SK-N-MC (cell line): ENCODE results near the gene FOXC1.

Experiments used
- DNase-seq: peaks from one replicate; pipeline ENCODE4 v3.0.0-alpha.2; 2011; ENCODE audit warnings: low read depth, low spot score
- H3K27ac ChIP-seq: fragments of 200-600 bp; sonication (generic); 2 replicates; pipeline ENCODE4 v1.5.1; 2016; ENCODE audit warnings: mixed run types
- H3K36me3 ChIP-seq: fragments of 200-600 bp; sonication (generic); 2 replicates; pipeline ENCODE4 v1.6.1; 2017; ENCODE audit warnings: antibody characterized with exemption, low read length, mixed read lengths; ENCODE audit not compliant: insufficient read depth
- H3K4me3 ChIP-seq: fragments of 200-600 bp; sonication (generic); 2 replicates; pipeline ENCODE4 v1.5.1; 2016
- H3K9ac ChIP-seq: fragments of 200-600 bp; sonication (generic); 2 replicates; pipeline ENCODE4 v1.8.0; 2017; ENCODE audit warnings: mixed run types, mixed read lengths; ENCODE audit not compliant: insufficient read length
- H3K9me3 ChIP-seq: fragments of 200-600 bp; sonication (generic); 2 replicates; pipeline ENCODE4 v1.6.1; 2017; ENCODE audit warnings: low read depth, mild to moderate bottlenecking, antibody characterized with exemption, low read length, moderate library complexity, mixed read lengths
- EZH2 ChIP-seq: fragments of 200-600 bp; sonication (generic); IDR thresholded peaks from one replicate; pipeline ENCODE4 v1.6.1; 2017; ENCODE audit warnings: antibody characterized with exemption
- FOXP2 ChIP-seq: optimal IDR thresholded peaks from 2 replicates; pipeline ENCODE3; 2011; ENCODE audit warnings: mild to moderate bottlenecking, moderate library complexity; ENCODE audit not compliant: insufficient read depth; ENCODE audit errors: extremely low read length, control extremely low read depth
- POLR2AphosphoS5 ChIP-seq: IDR thresholded peaks from 2 replicates; pipeline ENCODE4 v1.6.1; 2012; ENCODE audit warnings: mild to moderate bottlenecking, low read depth, low read length, borderline replicate concordance

The FOXC1 gene

DNA sequence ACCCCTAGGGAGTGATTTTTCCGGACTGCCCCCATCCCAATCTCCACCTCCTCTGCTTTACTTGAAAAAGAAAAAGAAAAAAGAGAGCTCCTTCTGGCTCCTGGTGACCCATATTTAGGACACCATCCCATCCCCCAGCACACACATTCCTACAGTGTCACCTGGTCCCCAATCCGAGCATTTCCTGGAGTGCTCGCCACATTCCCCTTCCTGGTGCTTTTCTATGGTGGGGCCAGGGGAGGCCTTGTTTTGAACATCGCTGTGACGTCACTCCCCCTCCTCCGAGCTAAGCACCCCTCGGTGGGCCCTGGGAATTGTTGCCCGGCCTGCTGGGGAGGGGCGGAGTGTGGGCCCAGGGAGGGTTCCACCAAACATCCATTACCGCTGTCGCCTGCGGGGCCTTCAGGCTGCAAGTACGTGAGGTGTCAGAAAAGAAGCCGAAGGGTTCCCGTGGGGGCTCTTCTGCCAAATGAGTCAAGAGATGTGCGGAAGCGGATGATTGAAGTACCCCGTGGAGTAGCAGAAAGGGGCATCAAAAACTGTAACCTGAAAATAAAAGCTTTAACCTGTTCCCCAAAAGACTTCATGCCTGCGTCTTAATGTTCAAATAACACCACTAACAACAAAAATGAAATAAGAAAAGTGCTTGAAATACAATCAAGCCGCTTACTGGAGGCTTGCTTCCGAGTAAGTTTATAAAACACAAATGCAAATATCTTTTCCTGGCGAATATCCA lies 2.8 kb upstream of the FOXC1 start:
- Histone ChIP-seq H3K9me3 (no peaks in the 10 kb centered on the region), H3K36me3 (no peaks in the 10 kb centered on the region), H3K4me3 (peak overlapping the region; percentile 85), H3K27ac (no peak overlapping the region), H3K9ac (no peak overlapping the region)
- DNase-seq, result no peak
- TF ChIP-seq EZH2 (no peak), POLR2AphosphoS5 (no peak), FOXP2 (no peak)

- Histone ChIP-seq H3K36me3 (no peaks in the 10 kb centered on the region), H3K9me3 (no peaks in the 10 kb centered on the region), H3K27ac (no peak overlapping the region), H3K9ac (no peak overlapping the region), H3K4me3 (peak overlapping the region; percentile 85)
- TF ChIP-seq POLR2AphosphoS5 (no peak), FOXP2 (no peak), EZH2 (no peak)
- no peak for DNase-seq
Measured at GRCh38 chr6:1607516-1608221, 2.0 kb upstream of the FOXC1 start.

DNA sequence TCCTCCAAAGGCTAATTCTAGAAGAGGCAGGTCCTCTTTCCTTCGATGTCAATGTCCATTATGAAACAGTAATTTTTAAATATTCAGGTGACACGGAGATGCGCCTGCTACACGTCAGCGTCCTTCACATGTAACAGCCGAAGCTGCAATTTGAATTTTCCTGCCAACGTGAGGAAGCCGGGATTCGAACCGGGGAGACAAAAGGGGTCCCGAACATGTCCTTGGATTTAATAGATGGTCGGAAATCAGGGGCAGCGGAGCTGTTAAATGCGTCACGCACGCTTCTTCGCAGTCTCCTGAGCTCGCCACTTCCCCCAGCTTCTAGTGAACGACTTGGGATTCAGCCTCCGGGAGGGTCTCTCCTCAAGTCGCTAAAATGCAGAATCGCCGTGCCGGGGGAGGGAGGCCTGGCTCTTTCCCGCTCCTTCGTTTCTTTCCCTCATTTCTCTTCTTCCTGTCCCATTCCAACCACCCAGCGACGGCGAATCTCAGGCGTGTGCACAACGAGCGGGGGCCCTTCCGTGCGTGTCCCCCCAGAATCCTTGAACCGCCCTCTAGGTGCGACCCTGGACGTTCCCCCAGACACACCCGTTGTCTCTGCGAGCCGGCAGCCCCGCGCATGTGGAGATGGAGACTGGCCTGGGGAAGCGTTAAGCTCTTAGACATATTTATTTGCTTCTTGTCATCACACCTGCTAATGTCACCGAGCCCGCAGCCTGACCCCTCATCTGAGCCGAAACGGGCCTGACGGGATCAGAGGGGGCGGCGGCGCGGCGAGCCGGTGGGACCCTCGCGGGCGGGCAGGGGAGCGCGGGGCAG lies 1.3 kb upstream of the FOXC1 start:
- H3K9ac ChIP-seq, result no peak overlapping the region

GRCh38 chr6:1609041-1609647 lies 571 bp upstream of the FOXC1 start:
- Histone ChIP-seq H3K27ac (no peak overlapping the region), H3K9ac (no peak overlapping the region), H3K4me3 (peak overlapping the region; percentile 85), H3K36me3 (no peaks in the 10 kb centered on the region), H3K9me3 (no peaks in the 10 kb centered on the region)
- TF ChIP-seq EZH2 (no peak), FOXP2 (no peak), POLR2AphosphoS5 (no peak)
- DNase-seq, result no peak

More for the DNA sequence above, 1.3 kb upstream of the FOXC1 start:
- no peaks in the 10 kb centered on the region for H3K36me3 ChIP-seq
- DNase-seq, result no peak
- no peak overlapping the region for H3K27ac ChIP-seq
- no peaks in the 10 kb centered on the region for H3K9me3 ChIP-seq
- TF ChIP-seq EZH2 (no peak), FOXP2 (no peak), POLR2AphosphoS5 (no peak)
- peak overlapping the region; percentile 85 for H3K4me3 ChIP-seq

- H3K27ac ChIP-seq, result no peak overlapping the region
- H3K9ac ChIP-seq, result no peak overlapping the region
- no peaks in the 10 kb centered on the region for H3K36me3 ChIP-seq
- TF ChIP-seq POLR2AphosphoS5, result no peak
- TF ChIP-seq FOXP2, result no peak
- no peak for TF ChIP-seq EZH2
- H3K9me3 ChIP-seq, result no peaks in the 10 kb centered on the region
- no peak for DNase-seq
- peak overlapping the region; percentile 76 for H3K4me3 ChIP-seq
Measured at GRCh38 chr6:1610497-1611321, 994 bp downstream of the FOXC1 start.

DNA sequence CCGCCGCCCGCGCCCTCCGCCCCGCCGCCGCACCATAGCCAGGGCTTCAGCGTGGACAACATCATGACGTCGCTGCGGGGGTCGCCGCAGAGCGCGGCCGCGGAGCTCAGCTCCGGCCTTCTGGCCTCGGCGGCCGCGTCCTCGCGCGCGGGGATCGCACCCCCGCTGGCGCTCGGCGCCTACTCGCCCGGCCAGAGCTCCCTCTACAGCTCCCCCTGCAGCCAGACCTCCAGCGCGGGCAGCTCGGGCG lies 1.5 kb downstream of the FOXC1 start:
- no peak for DNase-seq
- Histone ChIP-seq H3K9me3 (no peaks in the 10 kb centered on the region), H3K36me3 (no peaks in the 10 kb centered on the region), H3K4me3 (peak overlapping the region; percentile 76), H3K9ac (no peak overlapping the region), H3K27ac (no peak overlapping the region)
- TF ChIP-seq POLR2AphosphoS5, result no peak

- Histone ChIP-seq H3K9me3 (no peaks in the 10 kb centered on the region), H3K4me3 (peak overlapping the region; percentile 76), H3K36me3 (no peaks in the 10 kb centered on the region), H3K9ac (no peak overlapping the region), H3K27ac (no peak overlapping the region)
- TF ChIP-seq FOXP2, result no peak
- DNase-seq, result no peak
Measured at GRCh38 chr6:1611572-1612298, 2.0 kb downstream of the FOXC1 start.
